ENCODE measurements around the gene DOC2A. TPM values are rescaled to one million over a fixed set of nuclear protein-coding genes. Genes with fewer than 3 reads are reported as not detected.
"Not testable (repeated sequence)": the region's sequence is repeated elsewhere in the genome, so short reads cannot be mapped to it uniquely, and the experiment has no call there.

DOC2A gene
- polyA plus RNA-seq, 10 donors: 0.48 to 1.8 (median 0.92) TPM

DNA sequence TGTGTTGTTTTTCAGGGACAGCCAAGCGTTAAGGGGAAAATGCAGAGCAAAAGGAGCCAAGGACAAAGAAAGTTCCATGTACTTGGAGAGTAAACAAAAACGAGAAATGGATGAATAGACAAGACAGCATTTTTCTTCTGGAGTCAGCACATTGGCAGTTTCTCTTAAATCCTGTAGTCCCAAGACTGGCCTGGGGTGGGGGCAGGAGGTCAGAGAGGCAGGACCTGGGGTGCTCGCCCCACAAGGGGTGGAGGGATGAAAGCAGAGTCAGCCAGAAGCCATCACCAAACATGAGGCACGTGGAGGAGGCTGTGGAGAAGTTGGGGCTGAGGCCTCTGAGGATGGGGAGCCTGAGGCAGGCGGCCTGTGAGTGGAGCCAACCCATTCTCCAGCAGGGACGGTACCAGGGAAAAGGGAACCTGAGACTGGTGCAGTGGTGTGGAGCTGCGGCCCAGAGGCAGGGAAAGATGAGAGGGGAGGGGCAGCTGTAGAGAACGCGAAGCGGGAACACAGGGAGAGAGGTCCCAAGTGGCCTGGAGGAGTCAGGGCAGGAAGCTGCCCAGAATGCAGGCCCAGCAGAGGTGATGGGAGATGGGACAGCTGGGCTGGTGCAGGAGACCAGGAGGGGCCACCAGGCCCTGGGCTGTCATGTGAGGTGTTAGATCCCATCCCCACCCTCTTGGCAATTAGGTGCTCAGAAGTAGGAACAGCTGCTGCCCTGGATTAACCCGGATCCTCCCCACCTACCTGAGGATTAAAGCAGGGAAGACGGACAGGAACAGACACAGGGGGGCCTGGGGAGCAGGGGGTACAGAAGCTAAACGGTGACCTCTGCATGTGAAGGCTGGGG lies 17.0 kb upstream of the DOC2A start:
- DNase-seq: no peak

- no peak for DNase-seq
Measured at GRCh38 chr16:30026449-30026848, 15.6 kb upstream of the DOC2A start.

DNA sequence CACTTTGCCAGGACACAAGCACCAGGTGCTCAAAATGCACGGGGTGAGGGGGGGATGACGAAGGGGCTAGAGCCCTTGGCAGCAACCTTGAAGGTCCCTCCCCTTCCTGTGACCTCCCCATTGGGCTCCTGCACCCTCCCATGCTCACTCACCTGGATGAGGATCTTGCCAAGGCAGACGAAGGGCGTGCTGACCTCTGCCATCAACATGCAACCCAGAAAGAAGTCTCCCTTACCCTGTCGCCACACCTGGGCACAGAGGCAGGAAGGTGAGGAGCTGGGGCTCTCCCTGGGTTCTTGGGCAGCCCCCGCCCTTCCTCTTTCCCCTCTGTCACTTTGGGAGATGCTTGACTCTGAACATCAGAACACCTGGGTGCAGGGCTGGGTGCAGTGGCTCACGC lies 14.7 kb upstream of the DOC2A start:
- DNase-seq: no peak

DNA sequence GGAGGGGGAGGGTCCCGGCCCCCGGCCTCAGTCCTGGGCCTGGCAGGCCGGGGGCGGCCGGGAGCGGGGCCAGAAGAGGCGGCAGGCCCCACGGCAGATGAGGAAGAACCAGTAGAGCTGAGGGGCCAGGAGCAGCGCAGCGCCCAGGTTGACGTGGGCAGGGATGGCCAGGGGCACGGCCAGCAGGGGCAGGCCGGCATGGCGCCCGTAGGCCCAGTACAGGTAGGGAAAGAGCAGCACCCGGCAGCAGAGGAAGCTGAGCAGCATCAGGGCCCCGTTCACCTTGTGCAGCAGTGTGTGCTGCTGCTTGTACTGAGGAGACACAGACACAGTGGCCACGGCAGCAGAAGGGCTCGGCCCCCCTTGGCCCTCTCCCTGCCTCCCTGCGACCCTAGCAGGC lies 14.3 kb upstream of the DOC2A start:
- no peak for DNase-seq

GRCh38 chr16:30024451-30024850 lies 13.6 kb upstream of the DOC2A start:
- DNase-seq: no peak

DNA sequence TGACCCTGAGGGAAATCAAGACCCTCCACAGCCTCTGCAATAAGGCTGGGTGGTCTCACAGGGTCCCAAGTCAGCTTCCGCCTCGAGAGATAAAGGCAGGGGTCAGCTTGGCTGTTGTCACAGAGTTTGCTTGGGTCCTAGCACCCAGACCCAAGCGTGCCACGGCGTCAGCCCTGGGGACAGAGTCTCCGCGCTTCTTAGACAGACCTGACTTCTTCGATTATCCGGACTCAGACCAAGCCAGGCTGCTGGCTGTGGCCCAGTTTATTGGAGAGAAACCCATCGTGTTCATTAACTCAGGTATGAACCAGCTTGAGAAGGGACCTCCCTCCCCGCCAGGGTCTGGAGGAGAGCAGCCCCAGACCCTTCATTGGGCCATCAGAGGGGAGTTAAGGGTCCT lies 12.8 kb upstream of the DOC2A start:
- DNase-seq: no peak

GRCh38 chr16:30022887-30023286 lies 12.1 kb upstream of the DOC2A start, which contains the start of gene C16orf92:
Gene C16orf92 (plus strand): TSS chr16:30023198. CDS start chr16:30023341, 143 bp downstream.
- DNase-seq: no peak

- DNase-seq: no peak
Measured at GRCh38 chr16:30018731-30019158, 7.9 kb upstream of the DOC2A start.

- DNase-seq: not testable (repeated sequence)
Measured at GRCh38 chr16:30017937-30018336, 7.1 kb upstream of the DOC2A start.

DNA sequence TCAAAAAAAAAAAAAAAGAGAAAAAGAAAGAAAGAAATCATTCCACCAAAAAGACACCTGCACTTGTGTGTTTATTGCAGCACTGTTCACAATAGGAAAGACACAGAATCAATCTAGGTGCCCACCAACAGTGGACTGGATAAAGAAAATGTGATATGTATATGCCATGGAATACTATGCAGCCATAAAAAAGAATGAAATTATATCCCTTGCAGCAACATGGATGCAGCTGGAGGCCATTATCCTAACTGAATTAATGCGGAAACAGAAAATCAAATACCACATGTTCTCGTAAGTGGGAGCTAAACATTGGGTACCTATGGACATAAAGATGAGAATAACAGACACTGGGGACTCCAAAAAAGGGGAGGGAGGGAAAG lies 6.4 kb upstream of the DOC2A start:
- no peak for DNase-seq

DNA sequence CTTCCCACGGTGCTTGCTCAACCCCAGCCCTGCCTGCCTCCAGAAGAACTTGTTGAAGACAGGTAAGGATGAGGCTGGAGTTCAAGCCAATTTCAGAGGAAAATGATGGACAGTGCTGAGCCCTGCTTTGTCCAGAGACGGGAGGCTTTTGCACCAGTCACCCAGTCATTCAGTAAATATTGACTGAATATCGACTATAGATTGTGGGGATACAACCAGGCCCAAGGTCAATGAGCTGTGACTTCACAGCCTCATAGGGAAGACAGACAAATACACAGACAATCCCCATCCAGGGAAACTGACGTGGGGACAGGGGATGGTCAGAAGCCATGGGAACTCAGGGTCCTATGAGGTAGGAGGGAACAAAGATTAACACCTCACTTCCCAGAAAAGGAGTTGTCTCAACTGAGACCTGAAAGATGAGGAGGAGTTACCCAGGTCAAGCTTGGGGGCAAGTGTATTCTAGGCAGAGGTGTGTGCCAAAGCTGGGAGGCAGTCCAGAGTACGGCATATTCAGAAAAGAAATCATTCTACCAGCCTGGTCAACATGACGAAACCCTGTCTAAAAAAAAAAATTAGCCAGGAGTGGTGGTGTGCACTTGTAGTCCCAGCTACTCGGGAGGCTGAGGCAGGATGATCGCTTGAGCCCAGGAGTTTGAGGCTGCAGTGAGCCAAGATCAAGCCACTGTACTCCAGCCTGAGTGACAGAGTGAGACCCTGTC lies 5.9 kb upstream of the DOC2A start:
- no peak for DNase-seq

DNA sequence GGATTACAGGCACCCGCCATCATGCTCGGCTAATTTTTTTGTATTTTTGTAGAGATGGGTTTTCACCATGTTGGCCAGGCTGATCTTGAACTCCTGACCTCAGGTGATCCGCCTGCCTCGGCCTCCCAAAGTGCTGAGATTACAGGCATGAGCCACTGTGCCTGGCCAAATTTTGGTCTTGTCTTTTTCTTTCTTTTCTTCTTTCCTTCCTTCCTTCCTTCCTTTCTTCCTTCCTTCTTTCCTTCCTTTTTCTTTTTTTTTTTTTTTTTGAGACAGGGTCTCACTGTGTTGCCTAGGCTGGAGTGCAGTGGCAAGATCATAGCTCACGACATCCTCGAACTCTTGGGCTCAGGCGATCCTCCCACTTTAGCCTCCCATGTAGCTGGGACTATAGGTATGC lies 4.6 kb upstream of the DOC2A start:
- DNase-seq: not testable (repeated sequence)

GRCh38 chr16:30012598-30012997 lies 1.8 kb upstream of the DOC2A start:
- not testable (repeated sequence) for DNase-seq

- DNase-seq: no peak
Measured at GRCh38 chr16:30011714-30012504, 1.1 kb upstream of the DOC2A start.

DNA sequence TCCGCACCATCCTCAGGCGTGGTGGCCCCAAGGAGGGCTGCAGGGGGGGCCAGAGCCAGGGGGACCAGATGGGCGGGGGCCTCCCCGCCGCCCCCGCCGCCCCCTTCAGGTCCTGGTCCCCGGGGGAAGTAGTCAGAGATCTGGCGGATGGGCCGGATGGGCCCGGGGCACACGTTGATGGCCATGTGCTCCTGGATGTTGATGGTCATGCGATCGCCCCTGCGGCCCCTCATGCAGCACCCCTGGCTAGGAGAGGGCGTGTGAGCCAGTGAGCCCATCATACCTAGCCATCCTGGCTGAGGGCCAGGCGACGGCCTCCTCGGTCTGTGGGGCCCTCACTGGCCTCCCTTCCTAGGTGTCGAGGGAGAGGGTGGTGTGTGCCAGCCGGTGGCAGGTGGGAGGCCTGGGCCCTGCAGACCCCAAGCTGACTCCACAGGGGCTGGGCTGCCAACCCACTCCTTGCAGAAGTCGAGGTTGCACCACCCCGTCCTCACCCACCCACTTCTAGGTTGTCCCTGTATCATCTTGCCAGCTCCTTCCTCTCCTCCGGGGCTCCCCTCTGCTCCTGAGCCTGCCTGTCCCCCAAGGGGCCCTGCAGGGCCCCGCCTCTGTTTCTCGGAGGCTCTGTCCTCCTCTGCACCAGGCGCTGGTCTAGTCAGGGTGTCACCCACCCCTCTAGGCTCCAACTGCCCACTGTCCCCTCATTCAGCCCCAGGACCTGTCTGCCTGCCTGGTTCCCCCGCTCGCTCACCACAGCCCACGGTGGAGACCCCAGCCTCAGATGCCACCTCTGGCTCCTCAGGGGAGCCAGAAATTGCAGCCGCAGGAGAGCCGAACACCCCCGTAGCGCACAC lies 610 bp downstream of the DOC2A start:
- DNase-seq: no peak

DNA sequence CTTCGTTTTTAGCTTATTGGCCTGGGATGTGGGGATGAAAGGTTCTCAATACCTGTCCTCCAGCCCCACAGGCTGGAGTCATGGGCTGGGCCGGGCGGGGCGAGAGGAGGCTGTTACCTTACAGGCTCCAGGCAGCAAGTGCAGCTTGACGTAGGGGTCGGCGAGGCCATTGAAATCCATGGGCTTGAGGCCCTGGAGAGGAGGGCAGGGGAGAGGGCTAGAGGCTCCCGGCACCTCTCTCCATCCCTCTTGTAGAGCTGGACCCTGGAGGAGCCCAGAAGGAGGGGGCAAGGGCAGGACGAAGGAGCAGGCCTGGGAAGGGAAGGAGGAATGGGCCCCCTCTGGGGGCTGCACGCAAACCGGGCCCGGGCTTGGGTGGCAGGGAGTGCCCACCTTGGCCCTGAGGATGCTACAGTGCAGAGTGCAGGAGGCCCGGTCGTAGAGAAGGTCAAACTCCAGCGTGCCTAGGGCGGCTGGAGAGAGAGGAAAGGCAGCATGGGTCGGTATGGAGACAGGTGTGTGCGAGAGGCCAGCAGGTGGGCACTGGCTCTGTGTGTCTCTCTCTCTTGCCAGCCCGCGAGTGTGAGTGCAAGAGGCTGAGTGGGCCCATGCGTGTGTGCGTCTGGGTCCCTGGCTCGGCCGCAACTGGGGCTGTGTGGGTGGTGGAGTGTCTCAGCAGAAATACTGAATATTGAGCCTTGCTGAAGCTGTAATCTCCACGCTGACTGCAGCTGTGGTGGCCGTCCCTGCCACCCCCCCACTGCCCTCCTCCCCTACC lies 1.6 kb downstream of the DOC2A start:
- DNase-seq: no peak

DNA sequence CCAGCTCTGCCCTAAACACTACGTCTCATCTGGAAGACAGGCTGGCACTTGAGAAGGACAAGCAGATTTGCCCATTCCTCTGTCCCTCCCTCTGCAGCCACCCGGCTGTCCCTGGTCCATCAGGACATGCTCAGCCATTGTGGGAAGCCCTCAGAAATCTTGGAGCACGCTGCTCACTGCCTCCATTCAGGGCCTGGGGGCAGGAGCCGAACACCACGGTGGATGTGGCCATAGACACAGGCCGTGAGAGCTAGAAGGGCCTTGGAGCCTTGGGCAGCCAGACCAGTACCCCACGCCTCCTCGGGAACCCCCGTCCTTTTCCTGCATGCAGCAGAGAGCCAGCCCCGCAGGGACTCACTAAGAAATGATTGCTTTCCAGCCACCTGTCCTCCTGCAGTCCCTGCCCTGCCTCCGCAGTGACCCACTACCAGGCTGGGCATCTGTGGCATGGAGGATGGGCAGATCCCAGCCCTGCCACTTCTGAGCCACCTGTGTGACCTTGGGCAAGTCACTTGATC lies 3.4 kb downstream of the DOC2A start:
- DNase-seq: no peak

DNA sequence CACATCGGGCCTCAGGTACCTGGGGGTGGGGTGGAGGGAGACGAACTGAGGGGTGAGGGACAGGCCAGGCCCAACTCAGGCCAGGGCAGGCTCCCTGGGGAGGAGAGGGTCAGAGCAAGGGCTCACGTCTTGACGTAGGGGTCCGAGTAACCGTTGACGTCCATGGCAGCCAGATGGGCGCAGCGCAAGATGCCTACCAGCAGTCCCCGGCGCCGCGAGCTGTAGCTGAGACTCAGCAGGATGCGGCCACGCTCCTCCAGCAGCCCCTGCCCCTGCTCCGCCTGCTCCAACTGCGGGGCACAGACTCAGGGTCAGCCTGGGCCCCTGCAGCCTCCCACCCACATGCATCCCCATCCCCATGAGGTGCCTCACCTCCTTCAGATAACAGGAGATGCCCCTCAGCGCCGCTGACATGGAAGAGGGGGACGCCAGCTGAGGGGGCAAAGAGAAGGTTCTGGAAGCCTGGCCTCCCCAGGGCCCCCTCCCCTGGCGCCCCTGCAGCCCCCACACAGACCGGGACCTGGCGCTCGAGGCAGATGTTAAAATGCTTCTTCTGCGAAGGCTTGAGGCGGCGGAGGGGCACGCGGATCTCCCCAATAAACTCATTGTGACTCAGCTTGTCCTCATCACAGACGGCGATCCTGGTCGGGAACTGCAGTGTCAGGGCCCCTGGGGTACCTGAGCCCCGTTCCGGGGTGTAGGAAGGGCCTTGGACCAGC lies 4.0 kb downstream of the DOC2A start:
- DNase-seq: no peak

GRCh38 chr16:30006095-30006473 lies 4.7 kb downstream of the DOC2A start:
- DNase-seq: no peak
